H1 (cell line): ENCODE measurements around the gene FIZ1. TPM values are rescaled to one million over a fixed set of nuclear protein-coding genes. Genes with fewer than 3 reads are reported as not detected.

Experiments used
- polyA plus RNA-seq, 7 experiments: library from polyadenylated mRNA; depleted of rRNA in 3 of 7; stranded (reverse) in 5 of 7; unstranded in 2 of 7; fragments of >200 nt in 5 of 7; fragments of 200-250 nt in 2 of 7; gene quantifications; 1 replicate in 5 of 7; 2 replicates in 1 of 7; 4 replicates in 1 of 7; pipeline versions ENCODE4 v1.2.1 to v1.2.3, GENCODE V29; 2011 to 2013; ENCODE audit warnings: missing spikeins in 2 of 7, mixed read lengths in 2 of 7
- total RNA-seq: library from RNA; stranded (reverse); fragmentation: NEBNext Ultra II Directional; extraction: Animal tissue kit (Norgen Biotek cat#: 25700); gene quantifications from 2 replicates; pipeline ENCODE4 v1.2.1, GENCODE V29; 2021

The FIZ1 gene
- total and polyA plus RNA-seq, 2 of the 8 experiments (the other 6 are each of a cell fraction or from before 2014, with no cell fraction given): 9.1 to 18.5 TPM

Other genes with a start within 250 kb of the FIZ1 start
- gene COX6B2, start 244.8 kb downstream of the FIZ1 start, total RNA-seq: 6.4 and 6.5 TPM in 2 replicates
- gene COX6B2, start 244.8 kb downstream of the FIZ1 start, polyA plus RNA-seq (2011; rRNA removed): 4.9 and 12.2 TPM in 2 replicates
- gene GARIN5B, start 236.3 kb downstream of the FIZ1 start, total RNA-seq: not detected in 2 replicates
- 0.03 and 0.05 TPM in 2 replicates for gene GARIN5B, start 236.3 kb downstream of the FIZ1 start, polyA plus RNA-seq (2011; rRNA removed)
- gene IL11, start 229.1 kb downstream of the FIZ1 start, total RNA-seq: 1.6 and 2.8 TPM in 2 replicates
- 1.7 and 2.7 TPM in 2 replicates for gene IL11, start 229.1 kb downstream of the FIZ1 start, polyA plus RNA-seq (2011; rRNA removed)
- 1.4 TPM in 1 of 2 replicates, not detected in the other for gene TMEM190, start 222.7 kb downstream of the FIZ1 start, total RNA-seq
- 1.6 and 4.5 TPM in 2 replicates for gene TMEM190, start 222.7 kb downstream of the FIZ1 start, polyA plus RNA-seq (2011; rRNA removed)
- 3.8 and 3.9 TPM in 2 replicates for gene TMEM238, start 215.2 kb downstream of the FIZ1 start, total RNA-seq
- 0.49 and 0.53 TPM in 2 replicates for gene TMEM238, start 215.2 kb downstream of the FIZ1 start, polyA plus RNA-seq (2011; rRNA removed)
- gene RPL28, start 213.6 kb downstream of the FIZ1 start, total RNA-seq: 2,123 and 2,232 TPM in 2 replicates
- gene RPL28, start 213.6 kb downstream of the FIZ1 start, polyA plus RNA-seq (2011; rRNA removed): 6,692 and 8,402 TPM in 2 replicates
- gene UBE2S, start 191.7 kb downstream of the FIZ1 start, total RNA-seq: 398 and 402 TPM in 2 replicates
- gene UBE2S, start 191.7 kb downstream of the FIZ1 start, polyA plus RNA-seq (2011; rRNA removed): 466 and 530 TPM in 2 replicates
- 0.98 and 1.0 TPM in 2 replicates for gene SHISA7, start 156.2 kb downstream of the FIZ1 start, total RNA-seq
- gene SHISA7, start 156.2 kb downstream of the FIZ1 start, polyA plus RNA-seq (2011; rRNA removed): 0.76 and 1.1 TPM in 2 replicates
- 96.9 and 106 TPM in 2 replicates for gene ISOC2, start 137.9 kb downstream of the FIZ1 start, total RNA-seq
- 152 and 195 TPM in 2 replicates for gene ISOC2, start 137.9 kb downstream of the FIZ1 start, polyA plus RNA-seq (2011; rRNA removed)
- gene C19orf85, start 134.8 kb downstream of the FIZ1 start, total RNA-seq: 3.2 and 3.6 TPM in 2 replicates
- gene C19orf85, start 134.8 kb downstream of the FIZ1 start, polyA plus RNA-seq (2011; rRNA removed): 2.2 and 3.3 TPM in 2 replicates
- gene ZNF628, start 122.9 kb downstream of the FIZ1 start, total RNA-seq: 10.8 and 12.9 TPM in 2 replicates
- 1.7 and 4.5 TPM in 2 replicates for gene ZNF628, start 122.9 kb downstream of the FIZ1 start, polyA plus RNA-seq (2011; rRNA removed)
- gene NAT14, start 114.3 kb downstream of the FIZ1 start, total RNA-seq: 69.1 and 71.2 TPM in 2 replicates
- gene NAT14, start 114.3 kb downstream of the FIZ1 start, polyA plus RNA-seq (2011; rRNA removed): 47.1 and 79.5 TPM in 2 replicates
- gene SSC5D, start 111.1 kb downstream of the FIZ1 start, total RNA-seq: 1.7 and 2.3 TPM in 2 replicates
- gene SSC5D, start 111.1 kb downstream of the FIZ1 start, polyA plus RNA-seq (2011; rRNA removed): 0.39 and 0.72 TPM in 2 replicates
- gene SBK2, start 62.4 kb downstream of the FIZ1 start, total RNA-seq: 3.9 and 4.1 TPM in 2 replicates
- 3.2 and 7.4 TPM in 2 replicates for gene SBK2, start 62.4 kb downstream of the FIZ1 start, polyA plus RNA-seq (2011; rRNA removed)
- gene SBK3, start 54.0 kb downstream of the FIZ1 start, total RNA-seq: 0.76 and 0.94 TPM in 2 replicates
- 1.5 and 2.8 TPM in 2 replicates for gene SBK3, start 54.0 kb downstream of the FIZ1 start, polyA plus RNA-seq (2011; rRNA removed)
- gene ZNF579, start 18.7 kb downstream of the FIZ1 start, total RNA-seq: 18.9 and 19.0 TPM in 2 replicates
- 10.0 and 16.4 TPM in 2 replicates for gene ZNF579, start 18.7 kb downstream of the FIZ1 start, polyA plus RNA-seq (2011; rRNA removed)
- 4.7 and 5.4 TPM in 2 replicates for gene ZNF524, start 771 bp upstream of the FIZ1 start, total RNA-seq
- 4.4 and 7.0 TPM in 2 replicates for gene ZNF524, start 771 bp upstream of the FIZ1 start, polyA plus RNA-seq (2011; rRNA removed)
- gene ZNF865, start 6.1 kb upstream of the FIZ1 start, total RNA-seq: 13.6 and 14.6 TPM in 2 replicates
- gene ZNF865, start 6.1 kb upstream of the FIZ1 start, polyA plus RNA-seq (2011; rRNA removed): 3.5 and 5.9 TPM in 2 replicates
- 8.0 and 8.6 TPM in 2 replicates for gene ZNF784, start 25.0 kb upstream of the FIZ1 start, total RNA-seq
- 6.5 and 9.8 TPM in 2 replicates for gene ZNF784, start 25.0 kb upstream of the FIZ1 start, polyA plus RNA-seq (2011; rRNA removed)
- 24.6 and 26.3 TPM in 2 replicates for gene ZNF580, start 41.5 kb upstream of the FIZ1 start, total RNA-seq
- 12.0 and 25.4 TPM in 2 replicates for gene ZNF580, start 41.5 kb upstream of the FIZ1 start, polyA plus RNA-seq (2011; rRNA removed)
- gene ZNF581, start 44.1 kb upstream of the FIZ1 start, total RNA-seq: 73.0 and 76.0 TPM in 2 replicates
- 76.1 and 97.6 TPM in 2 replicates for gene ZNF581, start 44.1 kb upstream of the FIZ1 start, polyA plus RNA-seq (2011; rRNA removed)
- gene CCDC106, start 48.7 kb upstream of the FIZ1 start, total RNA-seq: 19.1 and 20.1 TPM in 2 replicates
- 12.0 and 19.4 TPM in 2 replicates for gene CCDC106, start 48.7 kb upstream of the FIZ1 start, polyA plus RNA-seq (2011; rRNA removed)
- gene U2AF2, start 55.5 kb upstream of the FIZ1 start, total RNA-seq: 252 and 269 TPM in 2 replicates
- gene U2AF2, start 55.5 kb upstream of the FIZ1 start, polyA plus RNA-seq (2011; rRNA removed): 162 and 297 TPM in 2 replicates
- gene EPN1, start 75.7 kb upstream of the FIZ1 start, total RNA-seq: 200 and 206 TPM in 2 replicates
- gene EPN1, start 75.7 kb upstream of the FIZ1 start, polyA plus RNA-seq (2011; rRNA removed): 49.6 and 116 TPM in 2 replicates
- not detected in 2 replicates for gene NLRP9, start 138.9 kb upstream of the FIZ1 start, total RNA-seq
- not detected in 2 replicates for gene NLRP9, start 138.9 kb upstream of the FIZ1 start, polyA plus RNA-seq (2011; rRNA removed)
- gene RFPL4A, start 159.6 kb upstream of the FIZ1 start, total RNA-seq: not detected in 2 replicates
- not detected in 2 replicates for gene RFPL4A, start 159.6 kb upstream of the FIZ1 start, polyA plus RNA-seq (2011; rRNA removed)
- gene RFPL4AL1, start 169.6 kb upstream of the FIZ1 start, total RNA-seq: not detected in 2 replicates
- not detected in 2 replicates for gene RFPL4AL1, start 169.6 kb upstream of the FIZ1 start, polyA plus RNA-seq (2011; rRNA removed)
- not detected in 2 replicates for gene NLRP11, start 232.5 kb upstream of the FIZ1 start, total RNA-seq
- 0.02 TPM in 1 of 2 replicates, not detected in the other for gene NLRP11, start 232.5 kb upstream of the FIZ1 start, polyA plus RNA-seq (2011; rRNA removed)
- gene NLRP4, start 237.0 kb upstream of the FIZ1 start, total RNA-seq: not detected in 2 replicates
- not detected in 2 replicates for gene NLRP4, start 237.0 kb upstream of the FIZ1 start, polyA plus RNA-seq (2011; rRNA removed)